Measurements from ENCODE around the gene ALPK3. TPM values are rescaled to one million over a fixed set of nuclear protein-coding genes. Genes with fewer than 3 reads are reported as not detected.

Gene ALPK3
- total and polyA plus RNA-seq, 10 of the 15 experiments (the other 5 are each of a cell fraction or from before 2014, with no cell fraction given) = under 0.01 to 0.05 (median 0.02) TPM; not detected in 6

DNA sequence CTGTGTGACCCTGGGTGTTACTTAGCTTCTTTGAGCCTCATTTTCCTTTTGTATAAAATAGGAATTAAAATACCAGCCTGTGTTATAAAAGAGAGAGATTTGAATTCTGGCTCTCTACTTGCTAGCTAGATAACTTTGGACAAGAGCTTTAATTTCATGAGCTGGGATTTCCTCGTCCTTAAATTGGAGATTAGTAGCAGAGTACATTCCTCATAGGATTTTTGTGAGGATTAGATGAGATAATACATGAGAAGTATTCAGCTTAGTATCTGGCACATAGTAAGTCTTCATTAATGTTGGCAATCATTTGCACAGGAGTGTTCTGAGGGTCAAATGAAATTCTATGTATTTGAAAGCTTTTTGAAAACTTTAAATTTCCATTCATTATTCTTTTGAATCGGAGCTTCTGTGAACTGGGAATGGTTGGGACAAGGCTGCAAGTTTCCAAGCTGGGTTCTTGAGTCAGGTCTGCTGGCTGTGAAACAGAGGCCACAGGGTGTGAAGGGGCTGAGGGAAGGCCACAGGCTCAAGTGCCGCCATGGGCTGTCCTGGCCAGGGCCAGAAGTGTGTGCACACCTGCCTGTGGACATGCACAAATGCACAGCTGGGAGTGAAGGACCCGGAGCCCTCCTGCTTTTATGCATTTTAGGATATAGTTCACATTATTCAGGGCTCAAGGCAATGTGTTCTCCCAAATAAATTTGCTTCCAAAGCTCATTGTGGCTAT, 17.2 kb downstream of the ALPK3 start:
- CTCF ChIA-PET = interaction anchor here (1.0 to 3.4 kb wide), 5 partner anchors 11 to 211 kb away, joined by 3 to 18 read pairs (median 3); no protein-coding TSS in a partner anchor
- DNase-seq (ENCODE audit: low read depth, low spot score) (no peak), ATAC-seq (no peak), FAIRE-seq (no peak)
- Histone ChIP-seq H3K36me3 (ENCODE audit: control insufficient read depth in 2 of 2, insufficient read depth in 2 of 2, low read length in 1 of 2) (no peaks in the 10 kb centered on the region), H3K27me3 (replicated peaks in 1 of 2; ENCODE audit: control insufficient read depth in 2 of 2, insufficient read depth in 2 of 2, low read length in 1 of 2) (peaks cover 2 to 11% of the 10 kb centered on the region in 2 experiments), H3K9me3 (replicated peaks; ENCODE audit: control insufficient read depth, insufficient read depth, low read length) (no peaks in the 10 kb centered on the region), H2AFZ (ENCODE audit: control insufficient read depth, low read depth, low read length) (no peak overlapping the region), H4K20me1 (ENCODE audit: control insufficient read depth, insufficient read depth) (no peaks in the 10 kb centered on the region), H3K4me2 (ENCODE audit: control insufficient read depth, insufficient read depth) (no peak overlapping the region), H3K4me3 (no peak overlapping the region), H3K79me2 (ENCODE audit: control insufficient read depth, insufficient read depth, low read length) (no peaks in the 10 kb centered on the region), H3K27ac (ENCODE audit: control insufficient read depth, insufficient read depth) (no peak overlapping the region), H3K9ac (ENCODE audit: control insufficient read depth, insufficient read depth, low read length) (no peak overlapping the region), H3K4me1 (ENCODE audit: control insufficient read depth, insufficient read depth, low read length) (no peaks in the 10 kb centered on the region)
- intact Hi-C loops (cut with micrococcal nuclease; ENCODE audit: unreplicated experiment) (no loop called here), in situ Hi-C loops (cut with MboI) (no loop called here)
- SMC1A ChIA-PET (ENCODE audit: uncharacterized antibody, unreplicated experiment) = interaction anchor here (0.5 to 1.6 kb wide), 6 partner anchors 11 to 94 kb away, joined by 3 to 4 read pairs (median 3); no protein-coding TSS in a partner anchor
- POLR2A ChIA-PET = interaction anchor here (0.5 to 0.6 kb wide), 2 partner anchors 82 to 252 kb away, joined by 5 to 9 read pairs; no protein-coding TSS in a partner anchor
- WGBS (ENCODE audit: insufficient coverage, insufficient replicate concordance, low lambda C conversion rate, missing lambda C conversion rate) = 15% methylated on average over 4 of the region's 4 CpGs
- no TSS peak for BruUV-seq (replicated peaks)
- RAD21 ChIA-PET (ENCODE audit: unreplicated experiment) = interaction anchor here (1.1 kb wide), 1 partner anchor 236 kb away, joined by 3 read pairs; no protein-coding TSS in a partner anchor
- TF ChIP-seq, protein P1, sequence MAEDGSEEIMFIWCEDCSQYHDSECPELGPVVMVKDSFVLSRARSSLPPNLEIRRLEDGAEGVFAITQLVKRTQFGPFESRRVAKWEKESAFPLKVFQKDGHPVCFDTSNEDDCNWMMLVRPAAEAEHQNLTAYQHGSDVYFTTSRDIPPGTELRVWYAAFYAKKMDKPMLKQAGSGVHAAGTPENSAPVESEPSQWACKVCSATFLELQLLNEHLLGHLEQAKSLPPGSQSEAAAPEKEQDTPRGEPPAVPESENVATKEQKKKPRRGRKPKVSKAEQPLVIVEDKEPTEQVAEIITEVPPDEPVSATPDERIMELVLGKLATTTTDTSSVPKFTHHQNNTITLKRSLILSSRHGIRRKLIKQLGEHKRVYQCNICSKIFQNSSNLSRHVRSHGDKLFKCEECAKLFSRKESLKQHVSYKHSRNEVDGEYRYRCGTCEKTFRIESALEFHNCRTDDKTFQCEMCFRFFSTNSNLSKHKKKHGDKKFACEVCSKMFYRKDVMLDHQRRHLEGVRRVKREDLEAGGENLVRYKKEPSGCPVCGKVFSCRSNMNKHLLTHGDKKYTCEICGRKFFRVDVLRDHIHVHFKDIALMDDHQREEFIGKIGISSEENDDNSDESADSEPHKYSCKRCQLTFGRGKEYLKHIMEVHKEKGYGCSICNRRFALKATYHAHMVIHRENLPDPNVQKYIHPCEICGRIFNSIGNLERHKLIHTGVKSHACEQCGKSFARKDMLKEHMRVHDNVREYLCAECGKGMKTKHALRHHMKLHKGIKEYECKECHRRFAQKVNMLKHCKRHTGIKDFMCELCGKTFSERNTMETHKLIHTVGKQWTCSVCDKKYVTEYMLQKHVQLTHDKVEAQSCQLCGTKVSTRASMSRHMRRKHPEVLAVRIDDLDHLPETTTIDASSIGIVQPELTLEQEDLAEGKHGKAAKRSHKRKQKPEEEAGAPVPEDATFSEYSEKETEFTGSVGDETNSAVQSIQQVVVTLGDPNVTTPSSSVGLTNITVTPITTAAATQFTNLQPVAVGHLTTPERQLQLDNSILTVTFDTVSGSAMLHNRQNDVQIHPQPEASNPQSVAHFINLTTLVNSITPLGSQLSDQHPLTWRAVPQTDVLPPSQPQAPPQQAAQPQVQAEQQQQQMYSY (CRISPR knock-in tag; IDR thresholded peaks at IDR 0.05) = no peak
- TF ChIP-seq CREB1 (IDR thresholded peaks at IDR 0.05; ENCODE audit: low read depth) (no peak), ASH2L (IDR thresholded peaks at IDR 0.05; ENCODE audit: borderline replicate concordance, low read depth) (no peak), RB1 (IDR thresholded peaks at IDR 0.05; ENCODE audit: borderline replicate concordance) (no peak), MEF2B (IDR thresholded peaks at IDR 0.05; ENCODE audit: partially characterized antibody, poor library complexity, severe bottlenecking) (no peak), SIN3A (IDR thresholded peaks at IDR 0.05; ENCODE audit: low read depth, low read length) (no peak), ZBED1 (IDR thresholded peaks at IDR 0.05; ENCODE audit: borderline replicate concordance) (no peak), EZH2 (IDR thresholded peaks at IDR 0.05; ENCODE audit: borderline replicate concordance, control insufficient read depth, low read depth, low read length) (no peak), RAD21 (IDR thresholded peaks at IDR 0.05; ENCODE audit: insufficient read depth, low read depth, low read length) (no peak)
- TF ChIP-seq, protein P2, sequence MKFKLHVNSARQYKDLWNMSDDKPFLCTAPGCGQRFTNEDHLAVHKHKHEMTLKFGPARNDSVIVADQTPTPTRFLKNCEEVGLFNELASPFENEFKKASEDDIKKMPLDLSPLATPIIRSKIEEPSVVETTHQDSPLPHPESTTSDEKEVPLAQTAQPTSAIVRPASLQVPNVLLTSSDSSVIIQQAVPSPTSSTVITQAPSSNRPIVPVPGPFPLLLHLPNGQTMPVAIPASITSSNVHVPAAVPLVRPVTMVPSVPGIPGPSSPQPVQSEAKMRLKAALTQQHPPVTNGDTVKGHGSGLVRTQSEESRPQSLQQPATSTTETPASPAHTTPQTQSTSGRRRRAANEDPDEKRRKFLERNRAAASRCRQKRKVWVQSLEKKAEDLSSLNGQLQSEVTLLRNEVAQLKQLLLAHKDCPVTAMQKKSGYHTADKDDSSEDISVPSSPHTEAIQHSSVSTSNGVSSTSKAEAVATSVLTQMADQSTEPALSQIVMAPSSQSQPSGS (IDR thresholded peaks at IDR 0.05; ENCODE audit: low read length) = no peak
- TF ChIP-seq, protein P3, sequence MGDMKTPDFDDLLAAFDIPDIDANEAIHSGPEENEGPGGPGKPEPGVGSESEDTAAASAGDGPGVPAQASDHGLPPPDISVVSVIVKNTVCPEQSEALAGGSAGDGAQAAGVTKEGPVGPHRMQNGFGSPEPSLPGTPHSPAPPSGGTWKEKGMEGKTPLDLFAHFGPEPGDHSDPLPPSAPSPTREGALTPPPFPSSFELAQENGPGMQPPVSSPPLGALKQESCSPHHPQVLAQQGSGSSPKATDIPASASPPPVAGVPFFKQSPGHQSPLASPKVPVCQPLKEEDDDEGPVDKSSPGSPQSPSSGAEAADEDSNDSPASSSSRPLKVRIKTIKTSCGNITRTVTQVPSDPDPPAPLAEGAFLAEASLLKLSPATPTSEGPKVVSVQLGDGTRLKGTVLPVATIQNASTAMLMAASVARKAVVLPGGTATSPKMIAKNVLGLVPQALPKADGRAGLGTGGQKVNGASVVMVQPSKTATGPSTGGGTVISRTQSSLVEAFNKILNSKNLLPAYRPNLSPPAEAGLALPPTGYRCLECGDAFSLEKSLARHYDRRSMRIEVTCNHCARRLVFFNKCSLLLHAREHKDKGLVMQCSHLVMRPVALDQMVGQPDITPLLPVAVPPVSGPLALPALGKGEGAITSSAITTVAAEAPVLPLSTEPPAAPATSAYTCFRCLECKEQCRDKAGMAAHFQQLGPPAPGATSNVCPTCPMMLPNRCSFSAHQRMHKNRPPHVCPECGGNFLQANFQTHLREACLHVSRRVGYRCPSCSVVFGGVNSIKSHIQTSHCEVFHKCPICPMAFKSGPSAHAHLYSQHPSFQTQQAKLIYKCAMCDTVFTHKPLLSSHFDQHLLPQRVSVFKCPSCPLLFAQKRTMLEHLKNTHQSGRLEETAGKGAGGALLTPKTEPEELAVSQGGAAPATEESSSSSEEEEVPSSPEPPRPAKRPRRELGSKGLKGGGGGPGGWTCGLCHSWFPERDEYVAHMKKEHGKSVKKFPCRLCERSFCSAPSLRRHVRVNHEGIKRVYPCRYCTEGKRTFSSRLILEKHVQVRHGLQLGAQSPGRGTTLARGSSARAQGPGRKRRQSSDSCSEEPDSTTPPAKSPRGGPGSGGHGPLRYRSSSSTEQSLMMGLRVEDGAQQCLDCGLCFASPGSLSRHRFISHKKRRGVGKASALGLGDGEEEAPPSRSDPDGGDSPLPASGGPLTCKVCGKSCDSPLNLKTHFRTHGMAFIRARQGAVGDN (IDR thresholded peaks at IDR 0.05) = no peak

Data from GM12878 (cell line).